Liver (tissue), 9 donors: ENCODE data around the gene WNT5A. TPM values are rescaled to one million over a fixed set of nuclear protein-coding genes. Genes with fewer than 3 reads are reported as not detected.

Source experiments
- DNase-seq: peaks from one replicate; pipeline ENCODE4 v3.0.0-alpha.2; 2017; ENCODE audit warnings: low spot score
- H3K27ac ChIP-seq, 2 donors: one replicate each; pipeline ENCODE4 v1.7.0; 2013; ENCODE audit warnings: inconsistent platforms in 2 of 2, low read length in 2 of 2, control low read depth in 1 of 2, low read depth in 1 of 2, mild to moderate bottlenecking in 1 of 2
- H3K27me3 ChIP-seq, 4 donors: one replicate each; pipeline versions ENCODE4 v1.6.1 to v1.7.0; 2013; ENCODE audit warnings: low read length in 3 of 4, inconsistent platforms in 1 of 4, mild to moderate bottlenecking in 1 of 4, moderate library complexity in 1 of 4; ENCODE audit not compliant: control insufficient read depth in 4 of 4, insufficient read depth in 4 of 4
- H3K36me3 ChIP-seq, 4 donors: one replicate each; pipeline versions ENCODE4 v1.6.1 to v1.7.0; 2013; ENCODE audit warnings: low read length in 3 of 4, mild to moderate bottlenecking in 3 of 4, low read depth in 1 of 4, moderate library complexity in 1 of 4; ENCODE audit not compliant: control insufficient read depth in 4 of 4, insufficient read depth in 3 of 4
- H3K4me1 ChIP-seq, 4 donors: one replicate each; pipeline versions ENCODE4 v1.6.1 to v1.7.0; 2013; ENCODE audit warnings: low read length in 3 of 4, mild to moderate bottlenecking in 3 of 4, moderate library complexity in 1 of 4; ENCODE audit not compliant: control insufficient read depth in 4 of 4, insufficient read depth in 4 of 4
- H3K4me3 ChIP-seq, 3 donors: one replicate each; pipeline versions ENCODE4 v1.6.1 to v1.7.0; 2013; ENCODE audit warnings: low read length in 3 of 3, control low read depth in 1 of 3, low read depth in 1 of 3, mild to moderate bottlenecking in 1 of 3
- H3K9ac ChIP-seq, 2 donors: one replicate each; pipeline ENCODE4 v1.7.0; 2013; ENCODE audit warnings: low read length in 2 of 2, mild to moderate bottlenecking in 2 of 2, moderate library complexity in 2 of 2, control low read depth in 1 of 2, low read depth in 1 of 2
- H3K9me3 ChIP-seq, 4 donors: one replicate each; pipeline versions ENCODE4 v1.6.1 to v1.7.0; 2013; ENCODE audit warnings: low read length in 3 of 4; ENCODE audit not compliant: control insufficient read depth in 4 of 4
- FOXA1 ChIP-seq: IDR thresholded peaks from 2 replicates; pipeline ENCODE4 v1.6.1; 2016; ENCODE audit warnings: antibody characterized with exemption
- FOXA2 ChIP-seq: IDR thresholded peaks from 2 replicates; pipeline ENCODE4 v1.6.1; 2016; ENCODE audit warnings: antibody characterized with exemption
- HNF4A ChIP-seq, 2 donors: conservative IDR thresholded peaks; 2 replicates each; pipeline ENCODE4 v1.6.1; 2016; ENCODE audit warnings: antibody characterized with exemption in 2 of 2, mild to moderate bottlenecking in 2 of 2
- HNF4G ChIP-seq: IDR thresholded peaks from 2 replicates; pipeline ENCODE4 v1.6.1; 2016; ENCODE audit warnings: antibody characterized with exemption
- JUND ChIP-seq, 2 donors: IDR thresholded peaks; 2 replicates each; pipeline ENCODE4 v1.6.1; 2016; ENCODE audit warnings: antibody characterized with exemption in 2 of 2
- RAD21 ChIP-seq, 2 donors: IDR thresholded peaks; 2 replicates each; pipeline ENCODE4 v1.6.1; 2016; ENCODE audit warnings: antibody characterized with exemption in 2 of 2, mild to moderate bottlenecking in 2 of 2
- YY1 ChIP-seq: IDR thresholded peaks from 2 replicates; pipeline ENCODE4 v1.6.1; 2016; ENCODE audit warnings: antibody characterized with exemption, mild to moderate bottlenecking
- WGBS: extraction: QIAGEN DNeasy Blood & Tissue Kit; methylation state at CpG from one replicate; pipeline ENCODE4 v1.1.7; 2013; 5-methylcytosine and 5-hydroxymethylcytosine counted together
- polyA plus RNA-seq, 2 donors: library from polyadenylated mRNA; stranded (reverse) in 1 of 2; unstranded in 1 of 2; fragments of 200-250 nt in 1 of 2; fragments of >200 nt in 1 of 2; fragmentation: Nextera tagmentation in 1 of 2; extraction: Ambion mirVana in 1 of 2; gene quantifications; one replicate each; pipeline versions ENCODE4 v1.2.1 to v1.2.3, GENCODE V29; 2013 to 2015
- total RNA-seq, 2 donors: library from RNA; depleted of rRNA; stranded (reverse); fragments of >200 nt; gene quantifications; one replicate each; pipeline ENCODE4 v1.2.3, GENCODE V29; 2014
- TF ChIP-seq, protein P1 (sequence below): fragments of 150-350 bp; IDR thresholded peaks from 2 replicates; pipeline ENCODE4 v1.5.1; 2017; ENCODE audit warnings: improper control_type of control experiment, low read depth, low read length; ENCODE audit not compliant: missing input control
- TF ChIP-seq, protein P2 (sequence below): IDR thresholded peaks from 2 replicates; pipeline ENCODE4 v1.6.1; 2016; ENCODE audit warnings: antibody characterized with exemption
- TF ChIP-seq, protein P3 (sequence below): IDR thresholded peaks from 2 replicates; pipeline ENCODE4 v1.6.1; 2016; ENCODE audit warnings: antibody characterized with exemption
- TF ChIP-seq, protein P4 (sequence below): IDR thresholded peaks from 2 replicates; pipeline ENCODE4 v1.6.1; 2016; ENCODE audit warnings: antibody characterized with exemption
- donor health status: healthy.
- donor health status: healthy.
- donor health status: healthy.
- donor health status: healthy.
- donor health status: healthy.

WNT5A gene
- total and polyA plus RNA-seq, 4 donors: 0.18 to 1.3 (median 0.66) TPM

DNA sequence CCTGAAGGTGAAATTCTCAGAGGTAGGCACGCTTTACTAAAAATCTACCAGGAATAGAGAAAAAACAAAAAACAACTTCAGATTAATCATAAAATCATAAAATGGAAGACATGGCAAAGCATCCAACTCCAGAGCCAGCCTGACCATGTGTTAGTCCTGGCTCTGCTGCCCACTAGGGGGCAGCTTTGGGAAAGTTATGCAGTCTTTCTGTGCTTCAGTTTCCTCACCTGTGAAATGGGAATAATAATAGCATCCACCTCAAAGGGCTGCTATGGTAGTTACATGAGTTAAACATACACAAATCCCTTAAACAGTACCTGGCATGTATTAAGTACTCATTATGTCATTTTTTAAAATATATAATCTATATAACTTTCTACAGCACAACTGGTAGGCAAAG lies 52.3 kb downstream of the WNT5A start:
- 93% methylated on average over 1 of the region's 1 CpG for WGBS
- DNase-seq: no peak
- Histone ChIP-seq H3K9me3 (no peaks in the 10 kb centered on the region), H3K36me3 (no peaks in the 10 kb centered on the region), H3K9ac (no peak overlapping the region), H3K4me1 (no peaks in the 10 kb centered on the region), H3K4me3 (no peak overlapping the region), H3K27me3 (no peaks in the 10 kb centered on the region), H3K27ac (no peak overlapping the region)
- TF ChIP-seq, protein P1, sequence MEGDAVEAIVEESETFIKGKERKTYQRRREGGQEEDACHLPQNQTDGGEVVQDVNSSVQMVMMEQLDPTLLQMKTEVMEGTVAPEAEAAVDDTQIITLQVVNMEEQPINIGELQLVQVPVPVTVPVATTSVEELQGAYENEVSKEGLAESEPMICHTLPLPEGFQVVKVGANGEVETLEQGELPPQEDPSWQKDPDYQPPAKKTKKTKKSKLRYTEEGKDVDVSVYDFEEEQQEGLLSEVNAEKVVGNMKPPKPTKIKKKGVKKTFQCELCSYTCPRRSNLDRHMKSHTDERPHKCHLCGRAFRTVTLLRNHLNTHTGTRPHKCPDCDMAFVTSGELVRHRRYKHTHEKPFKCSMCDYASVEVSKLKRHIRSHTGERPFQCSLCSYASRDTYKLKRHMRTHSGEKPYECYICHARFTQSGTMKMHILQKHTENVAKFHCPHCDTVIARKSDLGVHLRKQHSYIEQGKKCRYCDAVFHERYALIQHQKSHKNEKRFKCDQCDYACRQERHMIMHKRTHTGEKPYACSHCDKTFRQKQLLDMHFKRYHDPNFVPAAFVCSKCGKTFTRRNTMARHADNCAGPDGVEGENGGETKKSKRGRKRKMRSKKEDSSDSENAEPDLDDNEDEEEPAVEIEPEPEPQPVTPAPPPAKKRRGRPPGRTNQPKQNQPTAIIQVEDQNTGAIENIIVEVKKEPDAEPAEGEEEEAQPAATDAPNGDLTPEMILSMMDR: peak; percentile 35
- TF ChIP-seq FOXA1 (no peak), RAD21 (IDR thresholded peaks at IDR 0.05) (peak; percentile 65 to 73)

DNA sequence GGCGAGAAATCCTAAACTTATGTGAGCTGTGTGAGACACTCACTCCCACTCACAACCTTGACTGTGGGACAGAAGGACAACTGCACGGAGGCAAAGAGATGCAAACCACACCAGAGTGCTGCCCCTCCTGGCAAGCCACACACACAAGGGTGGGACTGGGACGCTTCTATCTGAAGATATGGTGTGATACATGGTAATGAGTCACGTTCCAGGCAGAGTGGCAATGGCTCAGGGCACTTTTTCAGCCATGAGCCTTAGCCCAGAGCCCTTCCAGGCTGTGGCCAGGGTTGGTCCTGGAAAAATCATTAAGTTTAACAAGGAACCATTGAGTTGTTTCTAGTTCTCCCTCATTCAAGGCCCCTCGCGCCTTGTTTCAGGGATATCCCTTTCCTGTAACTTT lies 56.1 kb downstream of the WNT5A start:
- Histone ChIP-seq H3K9ac (no peak overlapping the region), H3K27ac (no peak overlapping the region), H3K36me3 (no peaks in the 10 kb centered on the region), H3K27me3 (no peaks in the 10 kb centered on the region), H3K9me3 (no peaks in the 10 kb centered on the region), H3K4me3 (no peak overlapping the region), H3K4me1 (no peaks in the 10 kb centered on the region)
- WGBS: 89% methylated on average over 6 of the region's 6 CpGs
- TF ChIP-seq JUND (IDR thresholded peaks at IDR 0.05): no peak
- TF ChIP-seq, protein P2, sequence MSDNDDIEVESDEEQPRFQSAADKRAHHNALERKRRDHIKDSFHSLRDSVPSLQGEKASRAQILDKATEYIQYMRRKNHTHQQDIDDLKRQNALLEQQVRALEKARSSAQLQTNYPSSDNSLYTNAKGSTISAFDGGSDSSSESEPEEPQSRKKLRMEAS: no peak
- TF ChIP-seq, protein P3, sequence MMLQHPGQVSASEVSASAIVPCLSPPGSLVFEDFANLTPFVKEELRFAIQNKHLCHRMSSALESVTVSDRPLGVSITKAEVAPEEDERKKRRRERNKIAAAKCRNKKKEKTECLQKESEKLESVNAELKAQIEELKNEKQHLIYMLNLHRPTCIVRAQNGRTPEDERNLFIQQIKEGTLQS: no peak
- TF ChIP-seq, protein P4, sequence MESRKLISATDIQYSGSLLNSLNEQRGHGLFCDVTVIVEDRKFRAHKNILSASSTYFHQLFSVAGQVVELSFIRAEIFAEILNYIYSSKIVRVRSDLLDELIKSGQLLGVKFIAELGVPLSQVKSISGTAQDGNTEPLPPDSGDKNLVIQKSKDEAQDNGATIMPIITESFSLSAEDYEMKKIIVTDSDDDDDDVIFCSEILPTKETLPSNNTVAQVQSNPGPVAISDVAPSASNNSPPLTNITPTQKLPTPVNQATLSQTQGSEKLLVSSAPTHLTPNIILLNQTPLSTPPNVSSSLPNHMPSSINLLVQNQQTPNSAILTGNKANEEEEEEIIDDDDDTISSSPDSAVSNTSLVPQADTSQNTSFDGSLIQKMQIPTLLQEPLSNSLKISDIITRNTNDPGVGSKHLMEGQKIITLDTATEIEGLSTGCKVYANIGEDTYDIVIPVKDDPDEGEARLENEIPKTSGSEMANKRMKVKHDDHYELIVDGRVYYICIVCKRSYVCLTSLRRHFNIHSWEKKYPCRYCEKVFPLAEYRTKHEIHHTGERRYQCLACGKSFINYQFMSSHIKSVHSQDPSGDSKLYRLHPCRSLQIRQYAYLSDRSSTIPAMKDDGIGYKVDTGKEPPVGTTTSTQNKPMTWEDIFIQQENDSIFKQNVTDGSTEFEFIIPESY: no peak
- no peak for TF ChIP-seq YY1
- no peak for TF ChIP-seq FOXA2
- TF ChIP-seq HNF4G: no peak
- DNase-seq: no peak

DNA sequence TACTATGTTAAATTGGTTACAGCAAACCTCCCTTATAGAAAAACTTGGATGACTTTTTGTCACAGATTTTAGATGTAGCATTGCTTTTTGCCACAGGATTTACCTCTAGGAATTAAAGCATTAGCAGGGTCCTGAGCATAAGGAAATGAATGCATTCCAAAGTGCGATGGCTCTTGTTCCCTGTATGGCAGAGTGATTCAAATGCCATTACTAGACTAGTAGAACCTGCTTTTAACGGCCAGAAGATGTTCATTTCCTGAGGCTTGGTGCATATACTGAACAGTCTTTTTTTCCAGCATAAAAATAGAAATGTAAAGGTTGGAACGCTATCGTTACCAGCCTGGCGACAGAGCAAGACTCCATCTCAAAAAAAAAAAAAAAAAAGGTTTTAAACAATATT lies 59.4 kb downstream of the WNT5A start:
- H3K9ac ChIP-seq: no peak overlapping the region
- WGBS: 76% methylated on average over 5 of the region's 5 CpGs
- H3K27me3 ChIP-seq: no peaks in the 10 kb centered on the region
- H3K9me3 ChIP-seq: peaks cover 0 to 4% (median 0%) of the 10 kb centered on the region in 4 donors
- DNase-seq: no peak
- TF ChIP-seq HNF4A (conservative IDR thresholded peaks at IDR 0.05) (no peak), RAD21 (IDR thresholded peaks at IDR 0.05) (no peak)
- no peak overlapping the region for H3K27ac ChIP-seq
- no peaks in the 10 kb centered on the region for H3K4me1 ChIP-seq
- H3K36me3 ChIP-seq: no peaks in the 10 kb centered on the region
- no peak overlapping the region for H3K4me3 ChIP-seq
